Upper lobe of left lung (tissue), 6 donors: Measurements from ENCODE around the gene ARID5B. TPM values are rescaled to one million over a fixed set of nuclear protein-coding genes. Genes with fewer than 3 reads are reported as not detected.
"Not testable (repeated sequence)": the region's sequence is repeated elsewhere in the genome, so short reads cannot be mapped to it uniquely, and the experiment has no call there.

Source experiments
- ATAC-seq, 2 donors: fragments of 200-7000 bp; cut with Tn5 transposase; one replicate each; pipeline ENCODE4 v1.9.1; 2022; ENCODE audit warnings: mild to moderate bottlenecking in 2 of 2, moderate library complexity in 2 of 2; ENCODE audit not compliant: low FRiP score in 2 of 2
- DNase-seq, 2 donors: peaks; one replicate each; pipeline ENCODE4 v3.0.0-alpha.2; 2019 to 2020
- H3K27ac ChIP-seq, 4 donors: fragments of 200-600 bp; sonication (generic); one replicate each; pipeline ENCODE4 v1.5.1; 2016 to 2019
- H3K27me3 ChIP-seq, 4 donors: fragments of 200-600 bp; sonication (generic); one replicate each; pipeline ENCODE4 v1.5.1; 2017 to 2019
- H3K36me3 ChIP-seq, 4 donors: fragments of 200-600 bp; sonication (generic); one replicate each; pipeline ENCODE4 v1.5.1; 2016 to 2019
- H3K4me1 ChIP-seq, 4 donors: fragments of 200-600 bp; sonication (generic); one replicate each; pipeline ENCODE4 v1.5.1; 2018 to 2019
- H3K4me3 ChIP-seq, 4 donors: fragments of 200-600 bp; sonication (generic); one replicate each; pipeline ENCODE4 v1.5.1; 2017 to 2019; ENCODE audit warnings: mild to moderate bottlenecking in 2 of 4, moderate library complexity in 1 of 4
- H3K9me3 ChIP-seq, 4 donors: fragments of 200-600 bp; sonication (generic); one replicate each; pipeline ENCODE4 v1.5.1; 2018 to 2019
- CTCF ChIP-seq, 6 experiments: fragments of 450-650 bp in 4 of 6; fragments of 200-600 bp in 2 of 6; sonication (generic) in 2 of 6; IDR thresholded peaks; one replicate each; pipeline ENCODE4 v1.5.1; 2016 to 2019; ENCODE audit warnings: antibody characterized with exemption in 6 of 6
- EP300 ChIP-seq, 4 donors: sonication (generic); formaldehyde crosslinking; IDR thresholded peaks; one replicate each; pipeline ENCODE4 v1.5.1; 2017; ENCODE audit warnings: antibody characterized with exemption in 4 of 4, control low read depth in 2 of 4
- POLR2A ChIP-seq, 4 donors: fragments of 450-650 bp; IDR thresholded peaks; one replicate each; pipeline ENCODE4 v1.5.1; 2016 to 2017; ENCODE audit warnings: antibody characterized with exemption in 4 of 4, mild to moderate bottlenecking in 2 of 4
- POLR2AphosphoS5 ChIP-seq, 2 donors: sonication (generic); formaldehyde crosslinking; IDR thresholded peaks; one replicate each; pipeline ENCODE4 v1.5.1; 2017; ENCODE audit warnings: antibody characterized with exemption in 2 of 2
- WGBS, 2 donors: methylation state at CpG; one replicate each; pipeline ENCODE4 v1.1.5; 2017 to 2018; 5-methylcytosine and 5-hydroxymethylcytosine counted together
- total RNA-seq, 6 donors: library from RNA; depleted of rRNA in 4 of 6; stranded (reverse); fragments of >200 nt in 4 of 6; gene quantifications; one replicate each; pipeline versions ENCODE4 v1.1.0 to v1.2.1, GENCODE V29; 2016 to 2021
- donor health status: DM: no; HTN: no; CAD: no; lungs with moderate emphysema.
- donor health status: DM: no; HTN: yes; CAD: no; lungs with severe emphysema.

The ARID5B gene
- total RNA-seq, 6 donors from 2014 or later, result 20.2 to 51.3 (median 28.4) TPM

GRCh38 chr10:61859786-61860185 is 41.7 kb upstream of the ARID5B start:
- Histone ChIP-seq H3K27me3 (no peaks in the 10 kb centered on the region), H3K4me3 (no peak overlapping the region), H3K36me3 (no peaks in the 10 kb centered on the region), H3K27ac (no peak overlapping the region), H3K4me1 (no peaks in the 10 kb centered on the region), H3K9me3 (no peaks in the 10 kb centered on the region)
- no peak for ATAC-seq
- 95 to 100% methylated on average over 1 of the region's 1 CpG for WGBS, 2 donors
- no peak for DNase-seq
- no peak for TF ChIP-seq POLR2AphosphoS5 (IDR thresholded peaks at IDR 0.05)
- no peak for TF ChIP-seq POLR2A (IDR thresholded peaks at IDR 0.05)
- no peak for TF ChIP-seq EP300 (IDR thresholded peaks at IDR 0.05)
- no peak for TF ChIP-seq CTCF (IDR thresholded peaks at IDR 0.05)

DNA sequence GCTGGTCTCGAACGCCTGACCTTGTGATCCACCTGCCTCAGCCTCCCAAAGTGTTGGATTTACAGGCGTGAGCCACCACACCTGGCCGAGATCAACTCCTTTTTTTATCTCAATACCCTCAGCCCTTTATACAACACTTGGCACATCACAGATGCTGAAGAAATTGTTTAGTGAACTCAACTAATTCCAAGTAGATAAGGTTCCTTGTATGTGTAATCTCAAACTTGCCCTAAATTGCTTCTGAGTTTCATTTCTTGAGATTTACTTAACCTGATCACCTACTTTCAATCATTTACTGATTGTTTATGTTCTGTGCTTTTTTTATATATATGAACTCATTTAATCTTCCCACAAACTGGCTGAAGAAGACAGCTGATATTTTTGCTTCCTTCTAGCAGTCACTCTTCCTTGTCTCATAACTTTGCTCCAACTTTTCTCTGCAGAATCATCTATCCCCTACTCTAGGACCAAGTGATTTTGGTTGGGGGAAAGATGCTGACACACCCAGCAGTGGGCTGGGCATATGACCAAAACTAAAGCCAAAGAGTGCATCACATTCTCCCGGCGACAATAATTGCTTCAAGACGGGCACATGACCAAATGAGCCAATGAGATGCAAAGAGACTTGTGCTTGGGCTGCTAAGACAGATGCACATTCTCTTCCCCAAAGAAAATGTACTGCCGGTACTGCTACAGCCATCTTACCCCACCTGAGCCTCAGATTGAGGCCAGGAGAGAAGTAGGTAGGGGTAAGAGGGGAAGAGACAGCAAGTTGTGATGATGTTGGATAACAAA is 40.3 kb upstream of the ARID5B start:
- H3K9me3 ChIP-seq, result no peaks in the 10 kb centered on the region
- DNase-seq (no peak), ATAC-seq (no peak)
- H3K4me3 ChIP-seq, result no peak overlapping the region
- no peaks in the 10 kb centered on the region for H3K4me1 ChIP-seq
- TF ChIP-seq POLR2AphosphoS5 (IDR thresholded peaks at IDR 0.05) (no peak), EP300 (IDR thresholded peaks at IDR 0.05) (no peak), CTCF (IDR thresholded peaks at IDR 0.05) (no peak), POLR2A (IDR thresholded peaks at IDR 0.05) (no peak)
- 91 to 92% methylated on average over 8 of the region's 8 CpGs for WGBS, 2 donors
- H3K36me3 ChIP-seq, result no peaks in the 10 kb centered on the region
- H3K27ac ChIP-seq, result no peak overlapping the region
- H3K27me3 ChIP-seq, result no peaks in the 10 kb centered on the region

- Histone ChIP-seq H3K4me3 (no peak overlapping the region), H3K4me1 (no peaks in the 10 kb centered on the region), H3K27me3 (no peaks in the 10 kb centered on the region), H3K9me3 (no peaks in the 10 kb centered on the region), H3K27ac (no peak overlapping the region), H3K36me3 (no peaks in the 10 kb centered on the region)
- DNase-seq (no peak), ATAC-seq (no peak)
- TF ChIP-seq CTCF (IDR thresholded peaks at IDR 0.05) (no peak), POLR2A (IDR thresholded peaks at IDR 0.05) (no peak)
- 83 to 88% methylated on average over 10 of the region's 10 CpGs for WGBS, 2 donors
Measured at GRCh38 chr10:61863981-61864380, 37.5 kb upstream of the ARID5B start.

GRCh38 chr10:61866700-61867368 is 34.7 kb upstream of the ARID5B start:
- TF ChIP-seq EP300 (IDR thresholded peaks at IDR 0.05) (no peak), POLR2A (IDR thresholded peaks at IDR 0.05) (no peak), POLR2AphosphoS5 (IDR thresholded peaks at IDR 0.05) (no peak), CTCF (IDR thresholded peaks at IDR 0.05) (no peak)
- no peaks in the 10 kb centered on the region for H3K36me3 ChIP-seq
- peaks cover 0 to 8% (median 2%) of the 10 kb centered on the region in 4 donors for H3K4me1 ChIP-seq
- DNase-seq (no peak), ATAC-seq (no peak)
- H3K4me3 ChIP-seq, result peak overlapping the region in 3 of 4 donors; percentile 40 to 52 (median 43)
- 92 to 95% methylated on average over 3 of the region's 3 CpGs for WGBS, 2 donors
- H3K9me3 ChIP-seq, result no peaks in the 10 kb centered on the region
- no peaks in the 10 kb centered on the region for H3K27me3 ChIP-seq
- no peak overlapping the region for H3K27ac ChIP-seq

GRCh38 chr10:61867374-61867773 is 34.1 kb upstream of the ARID5B start:
- H3K36me3 ChIP-seq, H3K27me3 ChIP-seq, H3K4me1 ChIP-seq, DNase-seq, ATAC-seq, H3K9me3 ChIP-seq: not testable (repeated sequence)
- 67 to 68% methylated on average over 6 to 22 of the region's 22 CpGs for WGBS, 2 donors
- H3K27ac ChIP-seq, result peak overlapping the region in 2 of 4 donors; percentile 62 to 69
- peak overlapping the region in 3 of 4 donors; percentile 40 to 52 (median 43) for H3K4me3 ChIP-seq
